Activated CD8-positive, alpha-beta memory T cell treated with anti-CD3 and anti-CD28 coated beads, Interleukin-2, amount 50 U/mL, for 24 hours (primary cell): ENCODE measurements around the gene GJC1.
"Not testable (repeated sequence)": the region's sequence is repeated elsewhere in the genome, so short reads cannot be mapped to it uniquely, and the experiment has no call there.

Experiments
- DNase-seq: peaks from one replicate; pipeline ENCODE4 v3.0.0-alpha.2; 2020; ENCODE audit errors: extremely low read depth

Gene GJC1

GRCh38 chr17:44760474-44761308 is 69.4 kb downstream of the GJC1 start:
- no peak for DNase-seq

GRCh38 chr17:44759916-44760243 is 70.2 kb downstream of the GJC1 start:
- DNase-seq: no peak

- DNase-seq: no peak
Observed at GRCh38 chr17:44759086-44759915, 70.8 kb downstream of the GJC1 start.

- no peak for DNase-seq
Observed at GRCh38 chr17:44758414-44759085, 71.5 kb downstream of the GJC1 start, which contains the start of gene ADAM11. ADAM11 (plus strand) TSS chr17:44758988; CDS start chr17:44759200, 212 bp downstream.

GRCh38 chr17:44757918-44758413 is 72.1 kb downstream of the GJC1 start:
- no peak for DNase-seq

GRCh38 chr17:44757045-44757917 is 72.8 kb downstream of the GJC1 start:
- no peak for DNase-seq

GRCh38 chr17:44755180-44755579 is 74.9 kb downstream of the GJC1 start:
- DNase-seq: not testable (repeated sequence)

GRCh38 chr17:44754276-44754675 is 75.8 kb downstream of the GJC1 start:
- DNase-seq: no peak

GRCh38 chr17:44752953-44753861 is 76.9 kb downstream of the GJC1 start:
- DNase-seq: no peak

GRCh38 chr17:44751806-44752205 is 78.3 kb downstream of the GJC1 start:
- no peak for DNase-seq

- no peak for DNase-seq
Observed at GRCh38 chr17:44751331-44751730, 78.8 kb downstream of the GJC1 start.

- DNase-seq: no peak
Observed at GRCh38 chr17:44749980-44750318, 80.1 kb downstream of the GJC1 start.

- no peak for DNase-seq
Observed at GRCh38 chr17:44749076-44749979, 80.8 kb downstream of the GJC1 start.
